NCI-H128 (cell line): ENCODE data around the gene SYS1.

Experiments used
- DNase-seq: peaks from one replicate; lab custom pipeline; 2025; ENCODE audit not compliant: unreplicated experiment; lab: John Stamatoyannopoulos, UW

The SYS1 gene

GRCh38 chr20:45413479-45413878 is 50.5 kb downstream of the SYS1 start:
- DNase-seq: no peak

DNA sequence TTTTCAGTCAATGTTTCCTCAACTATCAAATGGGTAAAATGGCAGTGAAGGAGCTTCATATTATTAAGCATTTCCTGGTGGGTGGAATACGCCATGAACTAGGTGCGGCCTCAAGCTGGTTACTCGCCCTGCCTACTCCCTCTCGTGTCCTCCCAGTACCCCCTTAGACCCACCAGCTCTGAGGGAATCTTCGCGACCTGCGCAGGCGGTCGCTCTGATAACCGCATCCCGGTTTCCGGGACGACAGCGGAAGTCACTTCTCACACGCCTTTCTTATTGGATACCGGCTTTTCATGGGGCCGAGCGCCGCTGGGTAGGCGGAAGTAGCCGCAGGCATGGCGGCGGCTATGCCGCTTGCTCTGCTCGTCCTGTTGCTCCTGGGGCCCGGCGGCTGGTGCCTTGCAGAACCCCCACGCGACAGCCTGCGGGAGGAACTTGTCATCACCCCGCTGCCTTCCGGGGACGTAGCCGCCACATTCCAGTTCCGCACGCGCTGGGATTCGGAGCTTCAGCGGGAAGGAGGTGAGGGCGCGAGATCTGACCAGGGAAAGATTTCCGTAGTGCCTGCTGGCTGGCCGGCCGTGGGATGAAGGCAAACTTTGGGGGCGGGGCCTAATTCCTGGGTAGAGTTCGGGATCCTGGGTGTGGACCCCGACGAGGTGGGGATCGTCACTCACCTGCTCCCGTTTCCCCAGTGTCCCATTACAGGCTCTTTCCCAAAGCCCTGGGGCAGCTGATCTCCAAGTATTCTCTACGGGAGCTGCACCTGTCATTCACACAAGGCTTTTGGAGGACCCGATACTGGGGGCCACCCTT is 53.1 kb downstream of the SYS1 start, which contains the start of gene PIGT:
PIGT (plus strand) TSS at position 320 of the 816 bp plus-strand sequence; CDS start at position 336, 16 bp downstream.
- DNase-seq: peak; percentile 38

- DNase-seq: no peak
These were observed 54.0 kb downstream of the SYS1 start for GRCh38 chr20:45416917-45417316.
